ENCODE measurements around the gene EPB41.

- TF ChIP-seq KLF10 (CRISPR knock-in tag; IDR thresholded peaks at IDR 0.05), result no peak
- TF ChIP-seq EP300 (IDR thresholded peaks at IDR 0.05; ENCODE audit: low read length), result no peak
Measured at GRCh38 chr1:29062157-29062942, 148.0 kb downstream of the EPB41 start.
